HCT116 (cell line): ENCODE measurements around the gene CFAP43. TPM values are rescaled to one million over a fixed set of nuclear protein-coding genes. Genes with fewer than 3 reads are reported as not detected.

Source experiments
- ATAC-seq: fragments of 200-7000 bp; cut with Tn5 transposase; 2 replicates; pipeline ENCODE4 v1.9.1; 2020; ENCODE audit warnings: mild to moderate bottlenecking, moderate library complexity
- BruUV-seq: library from RNA; stranded (reverse); fragments of 400-500 nt; replicated peaks from 2 replicates; lab custom pipeline; 2021; lab: Mats Ljungman, UMichigan
- CTCF ChIA-PET: fragments of 300-600 bp; sonication (Branson Sonifier 250); formaldehyde crosslinking; loops from one replicate; lab custom pipeline; 2021; ENCODE audit warnings: antibody characterized with exemption; lab: Charles Lee
- POLR2A ChIA-PET: fragments of 300-600, 350-600 bp; sonication (Branson Sonifier 250); formaldehyde crosslinking; loops from one replicate; lab custom pipeline; 2021; ENCODE audit warnings: antibody characterized with exemption; lab: Charles Lee
- RAD21 ChIA-PET, 2 experiments: fragments of 300-600 bp; sonication (Branson Sonifier 250); formaldehyde crosslinking; loops; one replicate each; lab custom pipeline; 2023; ENCODE audit warnings: low total read pairs in 2 of 2; ENCODE audit not compliant: uncharacterized antibody in 2 of 2, unreplicated experiment in 2 of 2, low non-redundant PET in 1 of 2; lab: Charles Lee
- DNase-seq: peaks from one replicate; pipeline ENCODE4 v3.0.0-alpha.2; 2010; ENCODE audit warnings: low read depth, low spot score
- H2AFZ ChIP-seq: fragments of 200-600 bp; shearing (Covaris generic), sonication (generic); 2 replicates; pipeline ENCODE4 v1.6.1; 2017; ENCODE audit warnings: low read depth, mixed run types, mixed read lengths, antibody characterized with exemption, low read length; ENCODE audit not compliant: poor library complexity, severe bottlenecking
- H3K27ac ChIP-seq: 2 replicates; pipeline ENCODE4 v1.5.1; 2012; ENCODE audit warnings: low read depth, low read length
- H3K27me3 ChIP-seq: fragments of 200-600 bp; sonication (generic); 2 replicates; pipeline ENCODE4 v1.6.1; 2016; ENCODE audit warnings: mixed run types, low read length, mixed read lengths; ENCODE audit not compliant: insufficient read depth
- H3K36me3 ChIP-seq, 2 experiments: fragments of 200-500 bp in 1 of 2; fragments of 200-600 bp in 1 of 2; sonication (Bioruptor generic) in 1 of 2; sonication (generic) in 1 of 2; 2 replicates each; pipeline versions ENCODE4 v1.5.1 to v1.6.1; 2014 to 2016; ENCODE audit warnings: low read length in 2 of 2, inconsistent platforms in 1 of 2, mixed read lengths in 1 of 2, mixed run types in 1 of 2; ENCODE audit not compliant: insufficient read depth in 2 of 2, control insufficient read depth in 1 of 2
- H3K4me1 ChIP-seq, 2 experiments: fragments of 200-600 bp in 1 of 2; sonication (generic) in 1 of 2; 2 replicates each; pipeline versions ENCODE4 v1.5.1 to v1.6.1; 2012 to 2017; ENCODE audit warnings: low read length in 2 of 2, inconsistent platforms in 1 of 2, mild to moderate bottlenecking in 1 of 2, mixed read lengths in 1 of 2, mixed run types in 1 of 2, moderate library complexity in 1 of 2; ENCODE audit not compliant: insufficient read depth in 2 of 2, control insufficient read depth in 1 of 2
- H3K4me2 ChIP-seq: fragments of 200-600 bp; sonication (generic); 2 replicates; pipeline ENCODE4 v1.6.1; 2017; ENCODE audit warnings: mixed run types, low read length, mixed read lengths
- H3K4me3 ChIP-seq, 2 experiments: fragments of 200-600 bp in 1 of 2; sonication (generic) in 1 of 2; replicated peaks in 1 of 2; 2 replicates each; pipeline ENCODE4 v1.5.1; 2011 to 2016; ENCODE audit warnings: low read length in 2 of 2, control low read depth in 1 of 2, low read depth in 1 of 2, mild to moderate bottlenecking in 1 of 2, mixed read lengths in 1 of 2, mixed run types in 1 of 2
- H3K79me2 ChIP-seq: fragments of 200-600 bp; sonication (generic); 2 replicates; pipeline ENCODE4 v1.6.1; 2017; ENCODE audit warnings: mild to moderate bottlenecking, mixed run types, low read length, moderate library complexity, mixed read lengths; ENCODE audit not compliant: insufficient read depth
- H3K9ac ChIP-seq: fragments of 200-600 bp; sonication (generic); 2 replicates; pipeline ENCODE4 v1.6.1; 2016; ENCODE audit warnings: low read length, mixed read lengths
- H3K9me2 ChIP-seq: fragments of 200-600 bp; sonication (generic), shearing (Covaris generic); 2 replicates; pipeline ENCODE4 v1.6.1; 2017; ENCODE audit warnings: mixed run types, mild to moderate bottlenecking, moderate library complexity; ENCODE audit not compliant: insufficient read depth
- H3K9me3 ChIP-seq, 2 experiments: fragments of 200-500 bp in 1 of 2; fragments of 200-600 bp in 1 of 2; sonication (Bioruptor generic) in 1 of 2; sonication (generic) in 1 of 2; 2 replicates each; pipeline ENCODE4 v1.6.1; 2014 to 2017; ENCODE audit warnings: low read length in 2 of 2, mixed read lengths in 2 of 2, inconsistent platforms in 1 of 2, low read depth in 1 of 2, mild to moderate bottlenecking in 1 of 2, mixed run types in 1 of 2, moderate library complexity in 1 of 2; ENCODE audit not compliant: control insufficient read depth in 1 of 2, insufficient read depth in 1 of 2
- H4K20me1 ChIP-seq: fragments of 200-600 bp; sonication (generic), shearing (Covaris generic); 2 replicates; pipeline ENCODE4 v1.6.1; 2017; ENCODE audit warnings: mixed run types, mild to moderate bottlenecking, moderate library complexity; ENCODE audit not compliant: insufficient read depth
- ATF3 ChIP-seq: IDR thresholded peaks from 2 replicates; pipeline ENCODE4 v1.6.1; 2012
- CBX3 ChIP-seq: IDR thresholded peaks from 2 replicates; pipeline ENCODE4 v1.6.1; 2012; ENCODE audit warnings: low read depth
- CTCF ChIP-seq, 3 experiments: fragments of 200-600 bp in 1 of 3; sonication (generic) in 1 of 3; IDR thresholded peaks in 2 of 3; conservative IDR thresholded peaks in 1 of 3; 2 replicates each; pipeline ENCODE4 v1.5.1; 2012 to 2017; ENCODE audit warnings: low read depth in 2 of 3, low read length in 2 of 3, antibody characterized with exemption in 1 of 3, borderline replicate concordance in 1 of 3, control low read depth in 1 of 3, mild to moderate bottlenecking in 1 of 3, mixed read lengths in 1 of 3, mixed run types in 1 of 3, moderate library complexity in 1 of 3; ENCODE audit not compliant: insufficient read depth in 1 of 3
- ELF1 ChIP-seq: IDR thresholded peaks from 2 replicates; pipeline ENCODE4 v1.6.1; 2012; ENCODE audit warnings: low read depth, borderline replicate concordance
- EZH2 ChIP-seq: fragments of 200-600 bp; sonication (generic); IDR thresholded peaks from 2 replicates; pipeline ENCODE4 v1.6.1; 2017; ENCODE audit warnings: antibody characterized with exemption, mixed run types
- EZH2phosphoT487 ChIP-seq: fragments of 200-600 bp; IDR thresholded peaks from 2 replicates; pipeline ENCODE4 v1.6.1; 2018; ENCODE audit warnings: antibody characterized with exemption, borderline replicate concordance
- FOSL1 ChIP-seq: IDR thresholded peaks from 2 replicates; pipeline ENCODE4 v1.6.1; 2012; ENCODE audit warnings: low read depth
- POLR2A ChIP-seq: IDR thresholded peaks from 2 replicates; pipeline ENCODE4 v1.7.0; 2011; ENCODE audit warnings: borderline replicate concordance; ENCODE audit not compliant: insufficient read depth, insufficient read length; ENCODE audit errors: extremely low read depth
- POLR2AphosphoS5 ChIP-seq: IDR thresholded peaks from 2 replicates; pipeline ENCODE4 v1.6.1; 2011; ENCODE audit warnings: mild to moderate bottlenecking, low read depth, low read length, moderate library complexity
- RAD21 ChIP-seq: IDR thresholded peaks from 2 replicates; pipeline ENCODE4 v1.6.1; 2012; ENCODE audit warnings: low read depth, mild to moderate bottlenecking
- REST ChIP-seq: IDR thresholded peaks from 2 replicates; pipeline ENCODE4 v1.6.1; 2012; ENCODE audit warnings: low read depth
- SP1 ChIP-seq: IDR thresholded peaks from 2 replicates; pipeline ENCODE4 v1.6.1; 2012; ENCODE audit warnings: low read depth
- SRF ChIP-seq: IDR thresholded peaks from 2 replicates; pipeline ENCODE4 v1.6.1; 2012; ENCODE audit warnings: low read depth
- TCF7L2 ChIP-seq: IDR thresholded peaks from 2 replicates; pipeline ENCODE4 v1.7.0; 2011; ENCODE audit warnings: borderline replicate concordance, inconsistent platforms; ENCODE audit not compliant: insufficient read depth, insufficient read length; ENCODE audit errors: extremely low read depth
- ZBTB33 ChIP-seq: IDR thresholded peaks from 2 replicates; pipeline ENCODE4 v1.6.1; 2011; ENCODE audit warnings: mild to moderate bottlenecking, low read length, moderate library complexity; ENCODE audit not compliant: insufficient replicate concordance; ENCODE audit errors: extremely low read depth
- ZFX ChIP-seq: fragments of 450-650 bp; IDR thresholded peaks from 2 replicates; pipeline ENCODE4 v1.6.1; 2017
- ZNF274 ChIP-seq: fragments of 200-500 bp; sonication (Bioruptor generic); IDR thresholded peaks from 2 replicates; pipeline ENCODE4 v1.6.1; 2014; ENCODE audit warnings: mild to moderate bottlenecking, low read depth, low read length, inconsistent platforms
- intact Hi-C: fragments of 100-400 bp; cut with micrococcal nuclease; formaldehyde crosslinking; loops from 2 replicates; pipeline ENCODE4 v1.10.0; 2022
- total RNA-seq: library from RNA; stranded (reverse); gene quantifications from one replicate; pipeline ENCODE4 v1.2.1, GENCODE V29; 2021; ENCODE audit not compliant: unreplicated experiment

CFAP43 gene
- total RNA-seq, 1 experiment from 2014 or later = 4.0 TPM

DNA sequence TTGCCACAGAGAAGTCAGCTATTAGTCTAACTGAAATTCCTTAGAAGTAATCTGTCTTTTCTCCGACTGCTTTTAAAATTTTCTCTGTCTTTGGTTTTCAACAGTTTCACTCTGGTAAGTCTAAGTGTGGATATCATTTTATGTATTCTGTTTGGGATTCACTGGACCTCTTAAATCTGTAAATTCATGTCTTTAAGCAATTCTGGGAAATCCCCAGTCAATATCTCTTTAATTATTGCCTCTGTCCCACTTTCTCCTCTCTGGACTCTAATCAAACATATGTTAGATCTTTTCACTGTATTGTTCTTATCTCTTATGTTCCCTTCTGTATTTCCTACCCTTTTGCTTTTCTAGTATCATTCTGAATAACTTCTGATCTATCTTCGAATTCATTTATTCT is 29.9 kb downstream of the CFAP43 start:
- Histone ChIP-seq H3K9me2 (no peaks in the 10 kb centered on the region; the same call in 1 of the 2 replicates), H3K4me3 (no peak overlapping the region), H2AFZ (no peak overlapping the region), H3K4me2 (no peak overlapping the region), H3K27ac (no peak overlapping the region), H3K4me1 (peaks cover 8% of the 10 kb centered on the region in 2 experiments), H3K9ac (no peak overlapping the region), H3K9me3 (no peaks in the 10 kb centered on the region), H3K36me3 (no peaks in the 10 kb centered on the region), H3K79me2 (no peaks in the 10 kb centered on the region), H4K20me1 (no peaks in the 10 kb centered on the region), H3K27me3 (no peaks in the 10 kb centered on the region)
- DNase-seq (no peak), ATAC-seq (no peak)
- intact Hi-C loops = no loop called here
- POLR2A ChIA-PET = no interaction called here
- no TSS peak for BruUV-seq
- RAD21 ChIA-PET = no interaction called here
- CTCF ChIA-PET = no interaction called here
- TF ChIP-seq CTCF (IDR thresholded peaks at IDR 0.05 in 2 of 3, conservative IDR thresholded peaks at IDR 0.05 in 1 of 3; ENCODE audit: borderline replicate concordance in 1 of 3, insufficient read depth in 1 of 3, low read depth in 2 of 3, low read length in 2 of 3) = no peak
- TF ChIP-seq POLR2A = no peak
- no peak for TF ChIP-seq ATF3
- TF ChIP-seq ZFX = no peak
- TF ChIP-seq RAD21 = no peak
- no peak for TF ChIP-seq TCF7L2
- TF ChIP-seq EZH2 = no peak
- TF ChIP-seq FOSL1 = no peak
- TF ChIP-seq CBX3 = no peak
- no peak for TF ChIP-seq REST
- TF ChIP-seq SP1 = no peak
- TF ChIP-seq SRF = no peak
- no peak for TF ChIP-seq EZH2phosphoT487
- TF ChIP-seq POLR2AphosphoS5 = no peak
- no peak for TF ChIP-seq ZNF274
- no peak for TF ChIP-seq ELF1
- TF ChIP-seq ZBTB33 = no peak
